ENCODE data around the gene DDX54.

DNA sequence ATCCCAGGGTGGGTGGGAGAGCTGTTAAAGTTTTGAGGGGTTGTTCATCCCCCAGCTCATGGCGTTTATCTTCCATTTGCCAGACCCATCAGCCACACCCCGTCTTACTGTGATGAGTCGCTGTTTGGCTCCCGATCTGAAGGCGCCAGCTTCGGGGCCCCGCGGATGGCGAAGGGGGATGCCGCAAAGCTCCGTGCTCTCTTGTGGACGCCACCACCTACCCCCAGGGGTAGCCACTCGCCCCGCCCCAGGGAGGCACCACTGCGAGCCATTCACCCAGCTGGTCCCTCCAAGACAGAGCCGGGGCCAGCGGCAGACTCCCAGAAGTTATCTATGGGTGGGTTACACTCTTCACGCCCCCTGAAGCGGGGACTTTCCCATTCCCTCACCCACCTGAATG lies 5.9 kb upstream of the DDX54 start:
- TF ChIP-seq, protein P1, sequence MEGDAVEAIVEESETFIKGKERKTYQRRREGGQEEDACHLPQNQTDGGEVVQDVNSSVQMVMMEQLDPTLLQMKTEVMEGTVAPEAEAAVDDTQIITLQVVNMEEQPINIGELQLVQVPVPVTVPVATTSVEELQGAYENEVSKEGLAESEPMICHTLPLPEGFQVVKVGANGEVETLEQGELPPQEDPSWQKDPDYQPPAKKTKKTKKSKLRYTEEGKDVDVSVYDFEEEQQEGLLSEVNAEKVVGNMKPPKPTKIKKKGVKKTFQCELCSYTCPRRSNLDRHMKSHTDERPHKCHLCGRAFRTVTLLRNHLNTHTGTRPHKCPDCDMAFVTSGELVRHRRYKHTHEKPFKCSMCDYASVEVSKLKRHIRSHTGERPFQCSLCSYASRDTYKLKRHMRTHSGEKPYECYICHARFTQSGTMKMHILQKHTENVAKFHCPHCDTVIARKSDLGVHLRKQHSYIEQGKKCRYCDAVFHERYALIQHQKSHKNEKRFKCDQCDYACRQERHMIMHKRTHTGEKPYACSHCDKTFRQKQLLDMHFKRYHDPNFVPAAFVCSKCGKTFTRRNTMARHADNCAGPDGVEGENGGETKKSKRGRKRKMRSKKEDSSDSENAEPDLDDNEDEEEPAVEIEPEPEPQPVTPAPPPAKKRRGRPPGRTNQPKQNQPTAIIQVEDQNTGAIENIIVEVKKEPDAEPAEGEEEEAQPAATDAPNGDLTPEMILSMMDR (IDR thresholded peaks at IDR 0.05) = no peak
- no peak for TF ChIP-seq POLR2A (IDR thresholded peaks at IDR 0.05)

All from body of pancreas (tissue), 4 donors.